Measurements from ENCODE around the gene KCNH8.

The KCNH8 gene

GRCh38 chr3:19250959-19251610, 102.8 kb downstream of the KCNH8 start:
- DNase-seq (ENCODE audit: low read depth in 2 of 2): no peak

- DNase-seq (ENCODE audit: low read depth in 2 of 2): no peak
Observed at GRCh38 chr3:19254189-19254588, 105.9 kb downstream of the KCNH8 start.

GRCh38 chr3:19254784-19255338, 106.6 kb downstream of the KCNH8 start:
- no peak for DNase-seq (ENCODE audit: low read depth in 2 of 2)

GRCh38 chr3:19256313-19256712, 108.0 kb downstream of the KCNH8 start:
- no peak for DNase-seq (ENCODE audit: low read depth in 2 of 2)

- DNase-seq (ENCODE audit: low read depth in 2 of 2): no peak
Observed at GRCh38 chr3:19263606-19264005, 115.3 kb downstream of the KCNH8 start.

- DNase-seq (ENCODE audit: low read depth in 2 of 2): no peak
Observed at GRCh38 chr3:19264424-19264823, 116.1 kb downstream of the KCNH8 start.

- no peak for DNase-seq (ENCODE audit: low read depth in 2 of 2)
Observed at GRCh38 chr3:19267040-19267439, 118.7 kb downstream of the KCNH8 start.

- DNase-seq (ENCODE audit: low read depth in 2 of 2): no peak
Observed at GRCh38 chr3:19270481-19270880, 122.2 kb downstream of the KCNH8 start.

- no peak for DNase-seq (ENCODE audit: low read depth in 2 of 2)
Observed at GRCh38 chr3:19272296-19272695, 124.0 kb downstream of the KCNH8 start.

- DNase-seq (ENCODE audit: low read depth in 2 of 2): no peak
Observed at GRCh38 chr3:19273091-19273490, 124.8 kb downstream of the KCNH8 start.

- no peak for DNase-seq (ENCODE audit: low read depth in 2 of 2)
Observed at GRCh38 chr3:19274576-19274975, 126.3 kb downstream of the KCNH8 start.

- no peak for DNase-seq (ENCODE audit: low read depth in 2 of 2)
Observed at GRCh38 chr3:19284974-19285373, 136.7 kb downstream of the KCNH8 start.

- DNase-seq (ENCODE audit: low read depth in 2 of 2): no peak
Observed at GRCh38 chr3:19293295-19293694, 145.0 kb downstream of the KCNH8 start.

- DNase-seq (ENCODE audit: low read depth in 2 of 2): no peak
Observed at GRCh38 chr3:19295208-19295607, 146.9 kb downstream of the KCNH8 start.

GRCh38 chr3:19331931-19332330, 183.6 kb downstream of the KCNH8 start:
- no peak for DNase-seq (ENCODE audit: low read depth in 2 of 2)

GRCh38 chr3:19334120-19334519, 185.8 kb downstream of the KCNH8 start:
- no peak for DNase-seq (ENCODE audit: low read depth in 2 of 2)

GRCh38 chr3:19338769-19339168, 190.5 kb downstream of the KCNH8 start:
- DNase-seq (ENCODE audit: low read depth in 2 of 2): no peak

- DNase-seq (ENCODE audit: low read depth in 2 of 2): no peak
Observed at GRCh38 chr3:19342389-19342788, 194.1 kb downstream of the KCNH8 start.

- DNase-seq (ENCODE audit: low read depth in 2 of 2): no peak
Observed at GRCh38 chr3:19346759-19347158, 198.4 kb downstream of the KCNH8 start.

- no peak for DNase-seq (ENCODE audit: low read depth in 2 of 2)
Observed at GRCh38 chr3:19347671-19348070, 199.4 kb downstream of the KCNH8 start.

GRCh38 chr3:19348500-19348899, 200.2 kb downstream of the KCNH8 start:
- no peak for DNase-seq (ENCODE audit: low read depth in 2 of 2)

GRCh38 chr3:19348941-19349564, 200.7 kb downstream of the KCNH8 start:
- DNase-seq (ENCODE audit: low read depth in 2 of 2): no peak

- DNase-seq (ENCODE audit: low read depth in 2 of 2): no peak
Observed at GRCh38 chr3:19357947-19358346, 209.6 kb downstream of the KCNH8 start.
